GM19193 (cell line): Measurements from ENCODE around the gene RNF149.

ENCODE experiments used
- POLR2A ChIP-seq: IDR thresholded peaks from 4 replicates; pipeline ENCODE4 v1.6.1; 2011; ENCODE audit not compliant: insufficient read depth, insufficient read length; ENCODE audit errors: extremely low read depth

Gene RNF149

DNA sequence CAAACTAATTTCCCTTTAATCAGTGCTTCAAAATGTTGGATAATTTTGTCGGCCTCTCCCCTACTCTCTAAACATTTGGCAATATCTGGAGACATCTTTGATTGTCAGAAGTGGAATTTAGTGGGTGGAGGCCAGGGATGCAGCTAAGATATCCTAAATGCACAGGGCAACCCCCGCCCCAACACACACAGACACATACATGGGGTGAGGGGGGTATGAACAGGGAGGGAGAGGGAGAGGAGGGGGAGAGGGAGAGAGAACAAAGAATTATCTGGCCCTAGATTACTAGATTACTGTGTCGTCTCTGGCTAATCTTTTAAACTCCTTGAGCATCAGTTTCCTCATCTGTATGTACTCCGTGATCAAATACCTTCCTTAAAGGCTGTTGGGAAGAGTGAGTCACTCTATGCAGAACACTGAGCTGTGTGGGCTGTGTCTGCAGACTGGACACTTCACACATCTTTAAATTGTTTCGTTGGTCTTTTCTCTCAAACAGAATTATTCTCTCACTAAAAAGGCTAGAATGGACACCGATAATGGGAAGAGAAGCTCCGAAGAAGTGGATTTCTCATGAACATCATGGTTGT is 2.9 kb downstream of the RNF149 start:
- no peak for TF ChIP-seq POLR2A

DNA sequence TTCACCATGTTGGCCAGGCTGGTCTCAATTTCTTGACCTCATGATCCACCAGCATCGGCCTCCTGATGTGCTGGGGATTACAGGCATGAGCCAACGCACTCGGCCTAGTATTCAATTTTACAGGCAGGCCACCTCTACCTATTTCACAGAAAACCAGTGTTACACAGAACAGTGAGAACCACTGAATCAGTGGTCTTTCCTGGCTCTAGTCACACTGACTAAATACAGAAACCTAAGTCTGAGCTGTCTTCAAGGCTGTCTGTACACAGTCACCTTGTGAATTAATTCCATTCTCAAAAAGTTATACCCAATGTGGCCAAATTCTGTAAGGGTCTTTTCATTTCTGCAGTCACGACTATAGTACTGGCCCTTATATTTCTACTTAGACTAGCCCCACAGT is 3.5 kb downstream of the RNF149 start:
- TF ChIP-seq POLR2A = no peak

DNA sequence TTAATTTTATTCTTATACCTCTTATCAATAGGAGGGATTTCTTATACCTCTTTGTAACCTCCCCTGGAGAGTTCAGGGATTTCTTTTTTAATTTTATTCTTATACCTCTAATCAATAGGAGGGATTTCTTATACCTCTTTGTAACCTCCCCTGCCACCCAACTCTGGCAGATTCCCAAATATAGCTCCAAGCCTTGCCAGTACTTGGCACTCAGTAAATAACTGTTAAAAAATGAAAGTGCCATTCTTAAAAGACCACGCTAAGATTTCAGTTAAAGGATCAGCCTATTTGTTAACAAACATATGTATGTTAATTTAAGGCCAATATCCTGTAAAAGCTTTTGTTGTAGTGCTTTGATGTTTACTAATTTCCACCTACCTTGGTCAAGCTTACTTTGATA is 4.8 kb downstream of the RNF149 start:
- TF ChIP-seq POLR2A = no peak

DNA sequence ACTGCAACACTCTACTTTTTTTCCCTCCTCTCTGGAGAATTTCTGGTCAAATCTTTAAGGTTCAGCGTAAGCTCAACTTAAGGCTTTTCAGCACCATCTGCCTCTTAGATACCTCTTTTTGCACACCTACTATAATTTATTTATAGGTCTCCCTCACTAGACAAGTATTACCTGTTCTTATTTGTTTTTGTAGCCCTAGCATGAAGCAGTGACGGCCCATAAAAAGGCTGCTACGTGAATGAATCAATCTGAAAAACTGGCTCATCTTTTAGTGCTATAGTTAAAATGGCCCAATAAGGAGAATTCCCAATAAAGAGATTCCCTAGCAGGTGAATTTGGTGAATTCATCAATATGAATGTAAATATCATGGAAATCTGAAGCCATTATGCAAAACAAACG is 6.5 kb downstream of the RNF149 start:
- no peak for TF ChIP-seq POLR2A

DNA sequence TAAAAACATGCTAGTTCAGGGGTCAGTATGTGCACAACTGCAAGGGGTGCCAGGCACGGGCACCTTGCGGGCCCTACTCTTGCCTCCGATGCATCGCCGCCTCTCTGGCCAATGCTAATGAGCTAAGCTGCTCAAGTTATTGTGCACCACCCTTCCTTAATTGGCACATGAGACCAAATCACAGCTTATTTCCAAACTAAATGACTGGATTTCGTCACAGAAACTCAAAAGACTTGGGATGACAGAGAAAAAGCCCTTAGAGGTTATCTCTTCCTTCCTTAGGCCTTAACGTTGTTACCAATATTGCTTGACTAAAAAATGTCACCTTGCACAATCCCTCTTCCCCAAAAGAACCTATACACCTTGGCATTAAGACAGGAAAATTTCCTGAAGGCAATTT is 7.7 kb downstream of the RNF149 start:
- TF ChIP-seq POLR2A = no peak

DNA sequence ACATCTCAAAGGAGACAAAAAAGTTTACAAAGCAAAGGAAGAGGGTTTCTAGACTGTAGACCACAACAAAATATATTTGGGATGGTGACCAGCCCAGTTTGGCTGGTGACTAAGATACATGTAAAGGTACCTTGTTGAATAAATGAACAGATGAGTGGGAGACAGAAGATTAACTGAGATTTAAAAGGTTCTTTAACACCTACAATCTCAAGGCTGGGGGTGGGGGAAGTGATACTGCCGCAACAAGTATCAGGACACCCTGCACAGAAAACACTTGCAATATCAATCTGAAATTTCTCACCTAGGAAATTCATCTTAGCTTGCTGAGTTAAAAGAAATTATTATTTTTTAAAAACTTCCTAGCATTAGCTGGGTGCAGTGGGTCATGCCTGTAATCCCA is 8.3 kb downstream of the RNF149 start:
- TF ChIP-seq POLR2A = no peak

DNA sequence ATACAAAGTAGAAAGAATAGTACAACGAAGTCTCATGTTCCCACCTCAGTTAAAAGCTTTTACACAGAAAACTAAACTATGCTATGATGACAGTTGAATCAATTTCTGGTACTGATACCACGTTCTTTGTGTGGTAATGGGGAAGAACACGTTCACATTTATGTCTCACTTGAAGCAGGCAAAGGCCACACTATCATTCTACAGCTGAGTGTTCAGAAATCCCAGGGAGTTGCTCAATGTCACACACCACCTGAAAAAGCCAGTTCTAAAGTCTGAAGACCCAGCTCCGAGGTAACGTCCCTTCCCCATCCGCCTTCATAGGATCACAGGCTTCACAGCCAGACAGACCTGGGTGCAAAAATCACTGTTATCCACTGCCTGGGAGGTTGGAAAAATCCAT is 8.9 kb downstream of the RNF149 start:
- TF ChIP-seq POLR2A = no peak

DNA sequence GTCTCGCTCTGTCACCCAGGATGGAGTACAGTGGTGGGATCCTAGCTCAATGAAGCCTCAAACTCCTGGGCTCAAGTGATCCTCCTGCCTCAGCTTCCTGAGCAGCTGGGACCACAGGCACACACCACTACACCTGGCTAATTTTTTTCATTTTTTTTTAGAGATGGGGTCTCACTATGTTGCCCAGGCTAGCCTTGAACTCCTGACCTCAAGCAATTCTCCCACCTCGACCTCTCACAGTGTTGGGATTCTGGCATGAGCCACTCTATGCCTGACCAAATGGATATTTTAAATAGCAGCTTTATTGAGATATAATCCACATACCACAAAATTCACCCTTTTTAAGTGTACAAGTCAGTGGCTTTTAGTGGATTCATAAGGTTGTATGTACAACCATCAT is 11.1 kb downstream of the RNF149 start:
- TF ChIP-seq POLR2A = no peak

DNA sequence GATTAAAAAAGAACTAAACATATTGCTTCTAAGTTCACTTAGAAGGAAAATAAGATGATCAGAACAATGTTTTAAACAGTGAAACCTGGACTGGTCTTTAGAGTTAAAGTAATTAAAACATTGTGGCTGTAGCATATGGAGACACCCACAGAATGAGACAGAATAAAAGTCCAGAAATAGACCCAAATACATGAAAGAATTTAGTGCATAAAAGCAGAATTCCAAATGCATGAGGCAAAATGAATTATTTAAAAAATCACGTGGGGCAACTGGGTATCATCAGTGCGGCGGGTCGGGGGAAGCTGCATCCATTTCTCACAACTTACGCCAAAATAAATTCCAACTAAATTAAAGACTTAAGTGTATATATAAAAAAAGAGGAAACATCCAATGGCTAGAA is 12.1 kb downstream of the RNF149 start:
- TF ChIP-seq POLR2A = no peak

DNA sequence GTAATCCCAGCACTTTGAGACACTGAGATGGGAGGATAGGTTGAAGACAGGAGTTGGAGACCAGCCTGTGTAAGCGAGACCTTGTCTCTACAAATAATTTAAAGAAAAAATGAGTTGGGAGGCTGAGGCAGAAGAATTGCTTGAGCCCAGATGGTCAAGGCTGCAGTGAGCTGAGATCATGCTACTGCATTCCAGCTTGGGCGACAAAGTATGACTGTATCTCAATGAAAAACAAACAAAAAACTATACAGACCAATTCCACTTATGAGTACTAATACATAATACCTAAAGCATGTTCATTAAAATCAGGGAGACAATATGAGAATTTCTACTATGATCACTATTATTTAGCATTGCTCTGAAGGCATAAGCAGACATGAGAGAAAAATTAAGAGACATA is 12.6 kb downstream of the RNF149 start:
- no peak for TF ChIP-seq POLR2A

DNA sequence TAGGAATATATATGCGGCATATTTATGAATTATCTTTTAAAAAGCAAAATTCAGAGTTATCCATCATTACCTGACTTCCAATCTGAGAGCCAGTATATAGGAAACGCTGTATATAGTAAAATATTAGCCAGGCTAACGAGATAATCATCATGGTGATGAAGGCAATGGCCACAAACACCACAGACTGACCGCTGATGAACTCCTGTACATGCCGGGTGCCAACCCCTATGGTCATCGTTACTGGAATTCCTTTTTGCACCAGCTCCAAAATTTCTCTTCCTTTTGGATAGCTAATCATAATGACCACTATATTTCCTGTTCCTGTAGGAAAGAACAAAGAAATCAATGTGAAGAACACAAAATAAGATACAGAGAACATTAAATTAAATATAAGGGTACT is 13.6 kb downstream of the RNF149 start:
- no peak for TF ChIP-seq POLR2A

DNA sequence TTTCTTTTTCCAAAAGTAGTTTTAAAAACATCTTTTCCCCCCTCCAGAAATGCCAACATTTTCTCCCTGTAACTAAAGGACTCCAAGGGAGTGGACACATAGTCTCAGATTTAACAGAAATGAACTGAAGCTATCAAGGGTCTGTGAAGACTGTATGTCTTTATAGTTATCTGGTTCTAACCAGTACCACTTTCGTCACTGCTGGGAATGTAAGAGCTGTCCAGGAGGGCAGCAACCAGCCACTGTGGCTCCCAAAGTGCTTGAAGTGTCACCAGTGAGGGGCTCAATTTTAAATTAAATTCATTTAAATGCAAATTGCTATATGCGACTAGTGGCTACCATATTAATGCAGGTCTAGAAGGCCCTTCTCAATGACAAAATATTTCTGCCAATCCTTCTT is 15.0 kb downstream of the RNF149 start:
- no peak for TF ChIP-seq POLR2A

DNA sequence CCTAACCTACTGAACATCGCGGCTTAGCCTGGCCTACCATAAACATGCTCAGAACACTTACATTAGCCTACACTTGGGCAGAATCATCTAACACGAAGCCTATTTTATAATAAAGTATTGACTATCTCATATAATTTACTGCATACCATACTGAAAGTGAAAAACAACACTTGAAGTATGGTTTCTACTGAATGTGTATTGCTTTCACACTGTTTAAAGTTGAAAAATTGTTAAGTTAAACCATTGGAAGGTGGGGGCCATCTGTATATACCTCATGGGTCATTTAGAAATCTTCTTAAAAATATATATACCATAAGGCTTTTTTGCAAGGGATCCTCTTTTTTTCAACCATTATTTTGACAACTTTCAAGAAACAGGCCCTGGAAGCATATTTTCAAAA is 16.5 kb downstream of the RNF149 start:
- no peak for TF ChIP-seq POLR2A

DNA sequence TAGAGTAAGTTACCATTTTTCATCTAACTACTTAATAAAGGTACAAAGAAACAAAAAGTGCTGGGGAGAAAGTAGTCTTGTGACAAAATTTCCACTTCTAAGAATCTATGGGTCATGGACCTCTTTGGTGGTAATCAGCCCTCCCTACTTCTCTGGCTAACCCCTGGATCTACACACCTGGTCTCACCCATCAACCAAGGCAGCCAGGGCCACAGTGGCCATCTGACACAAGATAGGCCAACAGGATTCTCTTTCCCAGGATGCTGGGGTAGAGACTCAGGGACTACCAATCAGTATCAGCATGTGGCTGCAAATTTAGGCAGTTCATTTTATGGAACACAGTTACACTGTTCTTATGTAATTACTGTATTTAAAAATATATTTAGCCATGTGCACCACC is 17.8 kb downstream of the RNF149 start:
- no peak for TF ChIP-seq POLR2A

DNA sequence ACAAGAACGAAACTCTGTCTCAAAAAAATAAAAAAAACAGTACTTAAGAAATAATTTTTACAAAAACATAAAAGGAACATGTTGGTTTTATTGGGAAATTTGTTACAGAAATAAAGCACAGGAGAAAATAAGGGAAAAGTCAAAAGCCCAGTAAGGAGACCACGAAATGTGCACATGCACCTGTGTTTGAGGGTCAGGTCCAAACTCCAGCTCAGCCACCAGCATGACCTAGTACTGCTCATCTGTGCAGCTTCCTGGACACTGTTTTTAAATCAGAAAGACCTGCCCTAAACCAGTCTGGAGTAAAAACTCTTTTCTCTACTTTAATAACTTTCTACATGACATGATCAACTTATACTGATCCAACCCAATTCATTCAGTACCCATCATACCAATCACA is 21.2 kb downstream of the RNF149 start:
- no peak for TF ChIP-seq POLR2A

DNA sequence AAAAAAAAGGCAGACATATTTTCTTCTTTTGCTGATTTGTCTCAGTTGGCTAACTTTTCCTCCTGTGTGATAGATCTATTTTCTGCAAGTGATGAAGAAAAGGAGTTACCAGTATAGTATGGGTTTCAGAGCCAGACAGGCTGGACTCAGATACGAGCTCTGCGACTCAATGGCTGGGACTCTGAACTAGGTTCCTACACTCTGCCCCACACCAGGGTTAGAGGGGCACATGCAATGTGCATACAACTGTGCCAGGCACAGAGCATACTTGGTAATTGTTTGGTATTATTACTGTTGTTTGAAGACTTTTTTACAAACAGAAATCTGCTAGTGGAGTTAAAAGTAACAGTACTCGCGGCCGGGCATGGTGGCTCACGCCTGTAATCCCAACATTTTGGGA is 21.8 kb downstream of the RNF149 start:
- TF ChIP-seq POLR2A = no peak

DNA sequence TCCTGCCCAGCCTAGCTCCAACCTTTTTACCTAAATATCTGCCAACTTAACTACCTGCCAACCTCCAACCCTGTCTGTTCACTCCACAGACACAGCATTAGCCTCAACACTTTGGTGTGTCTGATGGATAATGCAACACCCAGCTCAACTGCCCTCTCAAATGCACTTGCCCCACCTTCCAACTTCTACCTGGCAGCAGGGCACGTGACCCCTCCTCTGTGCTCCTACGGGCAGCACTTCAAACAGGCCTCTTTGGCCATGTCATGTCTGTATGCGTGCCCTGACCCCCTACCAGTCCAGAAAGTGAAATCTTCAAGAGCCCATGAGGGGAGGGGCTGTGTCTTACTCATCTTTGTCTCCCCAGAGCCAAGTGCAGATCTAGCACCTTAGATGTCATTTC is 25.5 kb downstream of the RNF149 start:
- TF ChIP-seq POLR2A = no peak

DNA sequence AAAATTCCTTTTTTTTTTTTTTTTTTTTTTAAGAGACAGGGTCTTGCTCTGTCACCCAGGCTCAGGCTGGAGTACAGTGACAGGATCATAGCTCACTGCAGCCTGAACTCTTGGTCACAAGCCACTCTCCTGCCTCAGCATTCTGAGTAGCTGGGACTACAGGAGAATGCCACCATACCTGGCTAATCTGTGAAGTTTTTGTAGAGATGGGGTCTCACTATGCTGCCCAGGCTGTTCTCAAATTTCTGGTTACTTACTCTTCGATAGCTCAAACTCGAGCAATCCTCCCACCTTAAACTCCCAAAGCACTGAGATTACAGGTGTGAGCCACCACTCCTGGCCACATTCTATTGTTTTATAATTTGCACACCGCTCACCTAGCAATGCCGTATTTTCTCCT is 27.0 kb downstream of the RNF149 start:
- TF ChIP-seq POLR2A = no peak

DNA sequence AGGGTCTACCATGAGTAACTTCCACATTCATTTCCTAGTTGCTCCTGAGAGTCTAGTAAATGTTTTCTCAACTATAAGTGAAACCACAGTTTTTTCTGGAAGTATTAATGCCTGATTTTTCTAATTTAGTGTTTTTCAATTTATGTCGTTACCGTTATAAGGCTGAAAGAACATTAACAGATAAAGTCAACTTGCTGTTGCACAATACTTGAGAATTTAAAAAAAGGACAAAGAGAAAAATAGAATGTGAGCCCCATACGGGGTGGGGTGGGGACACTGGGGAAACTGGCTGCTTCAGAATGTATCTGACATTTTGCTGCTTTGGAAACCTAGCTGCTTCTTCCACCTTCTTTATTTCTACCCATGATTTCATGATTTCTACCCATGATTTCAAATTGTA is 29.6 kb downstream of the RNF149 start:
- no peak for TF ChIP-seq POLR2A

DNA sequence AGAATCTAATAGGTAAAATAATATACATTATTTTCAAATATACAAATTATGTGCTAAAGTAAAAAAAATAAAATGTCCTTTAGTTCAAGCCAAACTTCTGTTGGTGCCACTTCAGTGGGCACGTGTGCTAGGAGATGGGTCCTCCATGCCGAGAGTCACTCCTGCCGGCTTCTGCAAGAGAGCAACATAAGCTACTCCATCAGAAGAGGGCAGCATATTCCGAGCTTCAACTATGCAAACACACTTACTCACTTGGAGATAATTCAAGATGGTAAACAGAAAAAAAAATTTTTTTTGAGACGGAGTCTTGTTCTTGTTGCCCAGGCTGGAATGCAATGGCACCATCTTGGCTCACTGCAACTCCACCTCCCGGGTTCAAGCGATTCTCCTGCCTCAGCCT is 31.4 kb downstream of the RNF149 start:
- no peak for TF ChIP-seq POLR2A
